Peyer's patch (tissue), 4 donors: ENCODE measurements around the gene OR14I1. TPM values are rescaled to one million over a fixed set of nuclear protein-coding genes. Genes with fewer than 3 reads are reported as not detected.

ENCODE experiments used
- DNase-seq, 3 donors: peaks; one replicate each; pipeline ENCODE4 v3.0.0-alpha.2; 2017 to 2019
- H3K27ac ChIP-seq, 4 donors: fragments of 200-600 bp; sonication (generic); one replicate each; pipeline ENCODE4 v1.5.1; 2016 to 2019
- H3K27me3 ChIP-seq, 2 donors: fragments of 200-600 bp; sonication (generic); one replicate each; pipeline ENCODE4 v1.5.1; 2019
- H3K36me3 ChIP-seq, 3 donors: fragments of 200-600 bp; sonication (generic); one replicate each; pipeline ENCODE4 v1.5.1; 2016 to 2019
- H3K4me1 ChIP-seq, 4 donors: fragments of 200-600 bp; sonication (generic); one replicate each; pipeline ENCODE4 v1.5.1; 2016 to 2019
- H3K4me3 ChIP-seq, 4 donors: fragments of 200-600 bp; sonication (generic); 1 replicate in 3 of 4; 2 replicates in 1 of 4; pipeline ENCODE4 v1.5.1; 2016 to 2019; ENCODE audit warnings: mild to moderate bottlenecking in 1 of 4
- H3K9me3 ChIP-seq, 4 donors: fragments of 200-600 bp; sonication (generic); one replicate each; pipeline ENCODE4 v1.5.1; 2016 to 2019; ENCODE audit warnings: mild to moderate bottlenecking in 1 of 4
- POLR2A ChIP-seq, 2 donors: fragments of 450-650 bp; IDR thresholded peaks; one replicate each; pipeline ENCODE4 v1.5.1; 2017; ENCODE audit warnings: antibody characterized with exemption in 2 of 2, mild to moderate bottlenecking in 2 of 2, moderate library complexity in 2 of 2
- total RNA-seq, 4 donors: library from RNA; depleted of rRNA; stranded (reverse); fragments of >200 nt; gene quantifications; one replicate each; pipeline ENCODE4 v1.1.0, GENCODE V29; 2016
- TF ChIP-seq, protein P1 (sequence below), 6 experiments: fragments of 450-650 bp in 4 of 6; fragments of 200-600 bp in 2 of 6; sonication (generic) in 1 of 6; IDR thresholded peaks; one replicate each; pipeline ENCODE4 v1.5.1; 2017 to 2019; ENCODE audit warnings: antibody characterized with exemption in 6 of 6, mild to moderate bottlenecking in 3 of 6, moderate library complexity in 1 of 6

Gene OR14I1
- total RNA-seq = not detected

DNA sequence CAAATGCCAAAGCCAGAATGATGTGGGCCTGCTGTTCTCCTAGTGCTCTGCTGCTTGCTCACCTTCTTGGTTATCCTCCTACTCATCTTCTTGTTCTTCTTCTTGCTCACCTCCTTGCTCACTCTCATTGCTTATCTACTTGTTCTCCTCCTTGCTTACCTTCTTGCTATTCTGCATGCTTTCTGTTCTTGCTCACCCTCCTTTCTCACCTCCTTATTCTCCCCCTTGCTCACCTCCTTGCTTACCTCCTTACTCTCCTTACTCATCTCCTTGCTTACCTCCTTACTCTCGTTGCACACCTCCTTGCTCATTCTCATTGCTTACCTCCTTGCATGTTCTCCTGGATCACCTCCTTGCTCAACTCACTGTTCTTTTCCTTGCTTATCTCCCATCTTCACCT is at the start of gene OR14I1:
Gene OR14I1, minus strand, starts transcription at position 53 of the 400 bp plus-strand sequence.
- TF ChIP-seq, protein P1, sequence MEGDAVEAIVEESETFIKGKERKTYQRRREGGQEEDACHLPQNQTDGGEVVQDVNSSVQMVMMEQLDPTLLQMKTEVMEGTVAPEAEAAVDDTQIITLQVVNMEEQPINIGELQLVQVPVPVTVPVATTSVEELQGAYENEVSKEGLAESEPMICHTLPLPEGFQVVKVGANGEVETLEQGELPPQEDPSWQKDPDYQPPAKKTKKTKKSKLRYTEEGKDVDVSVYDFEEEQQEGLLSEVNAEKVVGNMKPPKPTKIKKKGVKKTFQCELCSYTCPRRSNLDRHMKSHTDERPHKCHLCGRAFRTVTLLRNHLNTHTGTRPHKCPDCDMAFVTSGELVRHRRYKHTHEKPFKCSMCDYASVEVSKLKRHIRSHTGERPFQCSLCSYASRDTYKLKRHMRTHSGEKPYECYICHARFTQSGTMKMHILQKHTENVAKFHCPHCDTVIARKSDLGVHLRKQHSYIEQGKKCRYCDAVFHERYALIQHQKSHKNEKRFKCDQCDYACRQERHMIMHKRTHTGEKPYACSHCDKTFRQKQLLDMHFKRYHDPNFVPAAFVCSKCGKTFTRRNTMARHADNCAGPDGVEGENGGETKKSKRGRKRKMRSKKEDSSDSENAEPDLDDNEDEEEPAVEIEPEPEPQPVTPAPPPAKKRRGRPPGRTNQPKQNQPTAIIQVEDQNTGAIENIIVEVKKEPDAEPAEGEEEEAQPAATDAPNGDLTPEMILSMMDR (IDR thresholded peaks at IDR 0.05) = no peak
- TF ChIP-seq POLR2A (IDR thresholded peaks at IDR 0.05) = no peak
- H3K27ac ChIP-seq = no peak within 1 kb of the TSS

DNA sequence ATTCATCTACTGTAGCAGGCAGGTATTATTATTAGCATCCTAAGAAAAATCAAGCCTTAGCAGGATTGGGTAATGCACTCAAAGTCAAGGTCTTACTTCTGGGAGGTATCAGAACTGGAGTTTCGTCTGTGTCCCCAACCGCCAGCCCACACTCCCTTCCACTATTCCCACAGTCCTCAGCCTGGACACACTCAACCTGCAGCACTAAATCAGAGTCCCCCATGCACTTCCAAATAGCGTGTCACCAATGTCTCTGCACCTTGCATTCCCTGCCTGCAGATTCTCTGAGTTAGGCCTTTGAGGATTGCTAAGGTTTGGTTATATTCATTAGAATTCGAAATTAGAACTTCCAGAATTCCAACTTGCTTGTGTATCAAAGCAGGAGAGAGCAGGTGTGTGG is 49.1 kb upstream of the OR14I1 start:
- no peak for DNase-seq
- no peaks in the 10 kb centered on the region for H3K36me3 ChIP-seq

More for the DNA sequence above, at the start of gene OR14I1:
- H3K27me3 ChIP-seq = no peaks in the 10 kb centered on the region
- H3K4me1 ChIP-seq = peaks cover 0 to 6% (median 0%) of the 10 kb centered on the region in 4 donors
- no peaks in the 10 kb centered on the region for H3K36me3 ChIP-seq
- no peaks in the 10 kb centered on the region for H3K9me3 ChIP-seq
- DNase-seq = no peak
- no peak within 1 kb of the TSS for H3K4me3 ChIP-seq

DNA sequence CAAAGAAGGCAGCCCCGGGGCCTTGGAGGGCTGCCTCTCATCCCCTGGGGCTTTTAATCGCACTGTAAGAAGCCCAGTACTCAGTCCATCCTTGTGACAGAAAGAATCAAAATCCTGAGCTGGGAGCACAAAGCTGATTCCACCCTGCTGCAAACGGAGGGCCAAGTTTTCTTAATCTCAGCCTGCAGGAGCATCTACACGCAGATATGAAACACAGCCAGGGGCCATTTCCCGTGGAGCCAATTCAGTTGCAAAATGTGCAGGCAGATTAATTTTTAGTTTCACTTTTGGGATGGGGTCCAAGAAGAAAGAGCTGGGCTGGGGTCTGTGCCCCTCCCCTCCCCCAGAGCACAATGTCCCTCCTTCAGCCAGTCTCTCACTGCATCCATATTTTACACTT is 48.6 kb upstream of the OR14I1 start:
- Histone ChIP-seq H3K4me1 (no peaks in the 10 kb centered on the region), H3K27me3 (no peaks in the 10 kb centered on the region), H3K9me3 (no peaks in the 10 kb centered on the region), H3K4me3 (no peak overlapping the region), H3K27ac (no peak overlapping the region), H3K36me3 (no peaks in the 10 kb centered on the region)
- TF ChIP-seq POLR2A (IDR thresholded peaks at IDR 0.05) = no peak
- TF ChIP-seq, protein P1 (IDR thresholded peaks at IDR 0.05) = no peak
- DNase-seq = no peak

More for the DNA sequence above, 49.1 kb upstream of the OR14I1 start:
- Histone ChIP-seq H3K27me3 (no peaks in the 10 kb centered on the region), H3K27ac (no peak overlapping the region), H3K4me3 (no peak overlapping the region), H3K9me3 (no peaks in the 10 kb centered on the region), H3K4me1 (peaks cover 0 to 2% (median 0%) of the 10 kb centered on the region in 4 donors)
- TF ChIP-seq POLR2A (IDR thresholded peaks at IDR 0.05) = no peak
- TF ChIP-seq, protein P1 (IDR thresholded peaks at IDR 0.05) = no peak

DNA sequence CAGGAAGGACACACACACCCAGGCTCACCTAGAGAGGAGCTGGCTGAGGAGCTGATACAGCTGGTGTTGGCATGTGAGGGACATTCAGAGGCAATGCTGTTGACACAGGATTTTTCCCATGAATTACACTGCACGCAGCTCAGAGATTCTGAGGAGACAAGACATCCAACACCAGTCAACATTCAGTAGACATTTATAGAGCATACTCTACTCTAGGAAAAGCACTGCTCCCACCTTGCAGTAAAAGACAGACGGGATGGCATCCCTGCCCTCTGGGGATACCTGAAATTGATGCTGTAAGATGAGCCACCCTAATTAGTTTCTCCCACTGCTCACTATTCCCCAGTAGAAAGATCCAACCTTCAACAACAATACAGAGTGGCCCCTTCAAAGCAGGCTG is 47.9 kb upstream of the OR14I1 start:
- TF ChIP-seq, protein P1 (IDR thresholded peaks at IDR 0.05) = no peak
- no peak for TF ChIP-seq POLR2A (IDR thresholded peaks at IDR 0.05)
- no peak for DNase-seq

DNA sequence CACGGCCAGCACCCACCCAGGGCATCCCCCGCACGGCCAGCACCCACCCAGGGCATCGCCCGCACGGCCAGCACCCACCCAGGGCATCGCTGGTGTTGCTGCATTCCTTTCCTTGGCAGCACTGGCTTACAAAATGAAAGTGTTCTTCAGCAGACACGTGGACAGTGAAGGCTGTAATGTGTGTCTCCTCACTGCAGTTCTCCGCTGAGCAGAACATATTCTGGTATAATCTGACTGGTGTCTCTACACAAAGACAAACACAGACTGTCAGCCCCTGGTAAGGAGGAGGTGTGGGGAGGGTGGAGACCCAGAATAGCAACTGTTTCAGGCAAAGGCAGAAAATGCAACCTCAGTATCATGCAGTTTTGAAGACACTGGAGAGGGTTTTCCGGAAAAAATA is 45.6 kb upstream of the OR14I1 start:
- H3K9me3 ChIP-seq = no peaks in the 10 kb centered on the region
- no peaks in the 10 kb centered on the region for H3K36me3 ChIP-seq
- no peaks in the 10 kb centered on the region for H3K4me1 ChIP-seq
- no peak for DNase-seq
- H3K4me3 ChIP-seq = no peak overlapping the region
- TF ChIP-seq POLR2A (IDR thresholded peaks at IDR 0.05) = no peak
- TF ChIP-seq, protein P1 (IDR thresholded peaks at IDR 0.05) = no peak
- H3K27me3 ChIP-seq = no peaks in the 10 kb centered on the region
- H3K27ac ChIP-seq = no peak overlapping the region

More for the DNA sequence above, 47.9 kb upstream of the OR14I1 start:
- no peak overlapping the region for H3K4me3 ChIP-seq
- H3K4me1 ChIP-seq = no peaks in the 10 kb centered on the region
- H3K36me3 ChIP-seq = no peaks in the 10 kb centered on the region
- no peaks in the 10 kb centered on the region for H3K27me3 ChIP-seq
- no peak overlapping the region for H3K27ac ChIP-seq
- no peaks in the 10 kb centered on the region for H3K9me3 ChIP-seq

DNA sequence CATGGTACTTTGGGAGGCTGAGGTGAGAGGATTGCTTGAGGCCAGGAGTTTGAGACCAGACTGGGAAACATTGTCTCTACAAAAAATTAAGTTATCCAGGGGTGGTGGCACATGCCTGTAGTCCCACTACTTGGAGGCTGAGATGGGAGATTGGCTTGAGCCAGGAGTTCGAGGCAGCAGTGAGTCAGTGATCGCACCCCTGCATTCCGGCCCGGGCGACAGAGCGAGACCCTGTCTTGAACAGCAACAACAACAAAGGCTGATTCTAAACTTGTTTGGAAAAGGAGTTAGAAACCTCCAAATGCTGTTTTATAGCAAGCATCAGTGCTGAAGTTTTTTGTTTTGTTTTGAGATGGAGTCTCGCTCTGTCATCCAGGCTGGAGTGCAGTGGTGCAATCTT is 38.3 kb upstream of the OR14I1 start:
- Histone ChIP-seq H3K27ac (no peak overlapping the region), H3K9me3 (no peaks in the 10 kb centered on the region), H3K4me1 (no peaks in the 10 kb centered on the region), H3K27me3 (no peaks in the 10 kb centered on the region), H3K36me3 (no peaks in the 10 kb centered on the region), H3K4me3 (no peak overlapping the region)
- no peak for TF ChIP-seq POLR2A (IDR thresholded peaks at IDR 0.05)
- TF ChIP-seq, protein P1 (IDR thresholded peaks at IDR 0.05) = no peak
- no peak for DNase-seq
